Naive thymus-derived CD8-positive, alpha-beta T cell (primary cell): ENCODE results near the gene SCAP. TPM values are rescaled to one million over a fixed set of nuclear protein-coding genes. Genes with fewer than 3 reads are reported as not detected.

ENCODE experiments used
- ATAC-seq, 2 donors: fragments of 150-1000 bp; cut with Tn5 transposase in 1 of 2; sonication (Bioruptor Pico), chemical (Tn5 transposase) in 1 of 2; 1 replicate in 1 of 2; 2 replicates in 1 of 2; pipeline ENCODE4 v1.10.0; 2021; ENCODE audit warnings: mild to moderate bottlenecking in 2 of 2, moderate library complexity in 2 of 2
- POLR2A ChIA-PET: fragments of 350-600 bp; sonication (Branson Sonifier 250); formaldehyde crosslinking; loops from one replicate; lab custom pipeline; 2021; ENCODE audit warnings: antibody characterized with exemption; lab: Charles Lee
- DNase-seq, 10 donors: peaks; one replicate each; pipeline versions ENCODE4 v3.0.0 to v3.0.0-alpha.2; 2020 to 2022
- H3K27ac Mint-ChIP-seq, 10 donors: one replicate each; pipeline ENCODE4 v1.8.0; 2020 to 2022; ENCODE audit warnings: mild to moderate bottlenecking in 10 of 10, mixed read lengths in 10 of 10, moderate library complexity in 4 of 10, inconsistent platforms in 1 of 10
- H3K27me3 Mint-ChIP-seq, 5 donors: one replicate each; pipeline ENCODE4 v1.8.0; 2021 to 2022; ENCODE audit warnings: mixed read lengths in 5 of 5
- H3K36me3 Mint-ChIP-seq, 3 donors: one replicate each; pipeline ENCODE4 v1.8.0; 2020 to 2022; ENCODE audit warnings: mixed read lengths in 3 of 3, mild to moderate bottlenecking in 2 of 3, inconsistent platforms in 1 of 3
- H3K4me1 Mint-ChIP-seq, 4 donors: one replicate each; pipeline ENCODE4 v1.8.0; 2021 to 2022; ENCODE audit warnings: mixed read lengths in 4 of 4
- H3K4me3 Mint-ChIP-seq, 10 donors: one replicate each; pipeline ENCODE4 v1.8.0; 2020 to 2022; ENCODE audit warnings: mild to moderate bottlenecking in 10 of 10, mixed read lengths in 10 of 10, moderate library complexity in 6 of 10, inconsistent platforms in 1 of 10
- H3K9me3 Mint-ChIP-seq, 9 donors: one replicate each; pipeline ENCODE4 v1.8.0; 2020 to 2022; ENCODE audit warnings: mixed read lengths in 9 of 9, mild to moderate bottlenecking in 3 of 9, inconsistent platforms in 1 of 9, moderate library complexity in 1 of 9
- polyA plus RNA-seq, 3 donors: library from polyadenylated mRNA; unstranded; fragments of 300-500 nt; fragmentation: Illumina TruSeq; gene quantifications; one replicate each; pipeline ENCODE4 v1.2.3, GENCODE V29; 2021
- total RNA-seq, 8 experiments: library from RNA in 2 of 8; stranded (reverse) in 2 of 8; gene quantifications; one replicate each; pipeline ENCODE4 v1.2.3 and lab custom pipeline; 2021 to 2026

Gene SCAP
- total and polyA plus RNA-seq, 5 experiments from 2014 or later: 32.3 to 95.9 (median 55.7) TPM

- no peaks in the 10 kb centered on the region for H3K9me3 Mint-ChIP-seq
- H3K4me3 Mint-ChIP-seq: no peak overlapping the region
- H3K4me1 Mint-ChIP-seq: peaks cover under 1 to 8% (median 2%) of the 10 kb centered on the region in 4 donors
- ATAC-seq: no peak
- H3K36me3 Mint-ChIP-seq: peaks cover 6 to 49% (median 8%) of the 10 kb centered on the region in 3 donors
- peak overlapping the region in 1 of 10 donors; percentile 72 for H3K27ac Mint-ChIP-seq
- no peak for DNase-seq
- H3K27me3 Mint-ChIP-seq: no peaks in the 10 kb centered on the region
- POLR2A ChIA-PET: no interaction called here
These were observed 47.9 kb downstream of the SCAP start for GRCh38 chr3:47427866-47428265.

GRCh38 chr3:47425959-47426358 is 49.8 kb downstream of the SCAP start:
- Mint-ChIP-seq H3K9me3 (no peaks in the 10 kb centered on the region), H3K27me3 (no peaks in the 10 kb centered on the region), H3K36me3 (peaks cover 6 to 35% (median 8%) of the 10 kb centered on the region in 3 donors), H3K4me3 (no peak overlapping the region), H3K27ac (peak overlapping the region in 1 of 10 donors; percentile 44), H3K4me1 (peaks cover 15 to 19% (median 18%) of the 10 kb centered on the region in 4 donors)
- POLR2A ChIA-PET: no interaction called here
- DNase-seq (no peak), ATAC-seq (no peak)

- DNase-seq (no peak), ATAC-seq (no peak)
- Mint-ChIP-seq H3K9me3 (no peaks in the 10 kb centered on the region), H3K27ac (peak overlapping the region in 2 of 10 donors; percentile 12 to 24), H3K27me3 (no peaks in the 10 kb centered on the region), H3K36me3 (peaks cover 8 to 36% (median 8%) of the 10 kb centered on the region in 3 donors), H3K4me3 (no peak overlapping the region), H3K4me1 (peaks cover 15 to 21% (median 21%) of the 10 kb centered on the region in 4 donors)
- POLR2A ChIA-PET: interaction anchor here (0.7 kb wide), 1 partner anchor 259 kb away, joined by 3 read pairs; no protein-coding TSS in a partner anchor
These were observed 50.4 kb downstream of the SCAP start for GRCh38 chr3:47425383-47425778.

GRCh38 chr3:47424434-47425382 is 51.0 kb downstream of the SCAP start:
- H3K27ac Mint-ChIP-seq: peak overlapping the region in 5 of 10 donors; percentile 12 to 62 (median 24)
- POLR2A ChIA-PET: interaction anchor here (0.7 kb wide), 1 partner anchor 258 kb away, joined by 3 read pairs; no protein-coding TSS in a partner anchor

GRCh38 chr3:47423548-47424145 is 52.1 kb downstream of the SCAP start:
- Mint-ChIP-seq H3K4me1 (peaks cover 10 to 22% (median 21%) of the 10 kb centered on the region in 4 donors), H3K4me3 (no peak overlapping the region), H3K36me3 (peaks cover 8 to 32% (median 10%) of the 10 kb centered on the region in 3 donors), H3K27me3 (no peaks in the 10 kb centered on the region), H3K9me3 (no peaks in the 10 kb centered on the region), H3K27ac (peak overlapping the region in 6 of 10 donors; percentile 19 to 99 (median 60))
- ATAC-seq: no peak
- POLR2A ChIA-PET: no interaction called here
- DNase-seq: no peak

More at GRCh38 chr3:47424434-47425382, 51.0 kb downstream of the SCAP start:
- DNase-seq (no peak), ATAC-seq (no peak)
- Mint-ChIP-seq H3K27me3 (no peaks in the 10 kb centered on the region), H3K9me3 (no peaks in the 10 kb centered on the region), H3K4me3 (no peak overlapping the region), H3K36me3 (peaks cover 8 to 29% (median 8%) of the 10 kb centered on the region in 3 donors), H3K4me1 (peaks cover 10 to 21% (median 21%) of the 10 kb centered on the region in 4 donors)

- ATAC-seq: no peak
- DNase-seq: no peak
- H3K27ac Mint-ChIP-seq: peak overlapping the region; percentile 13 to 99 (median 79)
- H3K9me3 Mint-ChIP-seq: no peaks in the 10 kb centered on the region
- H3K36me3 Mint-ChIP-seq: peaks cover 7 to 29% (median 8%) of the 10 kb centered on the region in 3 donors
- POLR2A ChIA-PET: no interaction called here
- H3K4me3 Mint-ChIP-seq: peak overlapping the region in 1 of 10 donors; percentile 50
- H3K27me3 Mint-ChIP-seq: no peaks in the 10 kb centered on the region
- peaks cover 10 to 22% (median 21%) of the 10 kb centered on the region in 4 donors for H3K4me1 Mint-ChIP-seq
These were observed 53.0 kb downstream of the SCAP start for GRCh38 chr3:47422743-47423142.

GRCh38 chr3:47421741-47422649 is 53.7 kb downstream of the SCAP start:
- peak in 1 of 2 donors; percentile 3 for ATAC-seq
- Mint-ChIP-seq H3K36me3 (peaks cover 7 to 30% (median 8%) of the 10 kb centered on the region in 3 donors), H3K9me3 (no peaks in the 10 kb centered on the region), H3K27ac (peak overlapping the region; percentile 91 to 100 (median 99)), H3K4me3 (peak overlapping the region in 6 of 10 donors; percentile 33 to 84 (median 60)), H3K4me1 (peaks cover 10 to 22% (median 21%) of the 10 kb centered on the region in 4 donors), H3K27me3 (no peaks in the 10 kb centered on the region)
- POLR2A ChIA-PET: interaction anchor here (1.6 to 3.0 kb wide), 4 partner anchors 41 to 94 kb away, joined by 6 to 23 read pairs (median 7); partner anchors contain the start of genes ELP6, PTPN23 and SCAP
- DNase-seq: no peak

GRCh38 chr3:47420511-47421484 is 54.9 kb downstream of the SCAP start:
- ATAC-seq (peak; percentile 92 to 97), DNase-seq (peak; percentile 74 to 94 (median 88))
- H3K36me3 Mint-ChIP-seq: peaks cover 4 to 30% (median 8%) of the 10 kb centered on the region in 3 donors
- H3K9me3 Mint-ChIP-seq: no peaks in the 10 kb centered on the region
- H3K27ac Mint-ChIP-seq: peak overlapping the region; percentile 91 to 100 (median 99)
- H3K4me1 Mint-ChIP-seq: peaks cover 12 to 22% (median 21%) of the 10 kb centered on the region in 4 donors
- H3K4me3 Mint-ChIP-seq: peak overlapping the region; percentile 60 to 88 (median 80)
- no peaks in the 10 kb centered on the region for H3K27me3 Mint-ChIP-seq
- POLR2A ChIA-PET: interaction anchor here (0.6 to 3.0 kb wide), 7 partner anchors 14 to 823 kb away, joined by 3 to 23 read pairs (median 6); partner anchors contain the start of genes ELP6, PTPN23 and SCAP

- peaks cover 12 to 22% (median 21%) of the 10 kb centered on the region in 4 donors for H3K4me1 Mint-ChIP-seq
- no peaks in the 10 kb centered on the region for H3K27me3 Mint-ChIP-seq
- no peak overlapping the region for H3K4me3 Mint-ChIP-seq
- H3K36me3 Mint-ChIP-seq: peaks cover 4 to 33% (median 5%) of the 10 kb centered on the region in 3 donors
- H3K27ac Mint-ChIP-seq: peak overlapping the region in 1 of 10 donors; percentile 41
- POLR2A ChIA-PET: interaction anchor here (1.4 to 3.0 kb wide), 3 partner anchors 13 to 96 kb away, joined by 3 to 23 read pairs (median 7); partner anchors contain the start of gene SCAP
- DNase-seq: no peak
- no peak for ATAC-seq
- no peaks in the 10 kb centered on the region for H3K9me3 Mint-ChIP-seq
These were observed 55.7 kb downstream of the SCAP start for GRCh38 chr3:47420044-47420430.

GRCh38 chr3:47419083-47420043 is 56.4 kb downstream of the SCAP start:
- H3K27me3 Mint-ChIP-seq: no peaks in the 10 kb centered on the region
- ATAC-seq (no peak), DNase-seq (no peak)
- H3K27ac Mint-ChIP-seq: peak overlapping the region in 5 of 10 donors; percentile 62 to 90 (median 87)
- no peaks in the 10 kb centered on the region for H3K9me3 Mint-ChIP-seq
- no peak overlapping the region for H3K4me3 Mint-ChIP-seq
- POLR2A ChIA-PET: interaction anchor here (3.0 kb wide), 1 partner anchor 56 kb away, joined by 23 read pairs; the partner anchor contains the start of gene SCAP
- peaks cover 0 to 29% (median 4%) of the 10 kb centered on the region in 3 donors for H3K36me3 Mint-ChIP-seq
- H3K4me1 Mint-ChIP-seq: peaks cover 12 to 25% (median 21%) of the 10 kb centered on the region in 4 donors
